Karpas-422 (cell line): Measurements from ENCODE around the gene OBI1. TPM values are rescaled to one million over a fixed set of nuclear protein-coding genes. Genes with fewer than 3 reads are reported as not detected.

Experiments used
- DNase-seq: peaks from one replicate; pipeline ENCODE4 v3.0.0-alpha.2; 2015
- H2AFZ ChIP-seq: fragments of 200-600 bp; sonication (generic); 2 replicates; pipeline ENCODE4 v1.6.1; 2014; ENCODE audit warnings: antibody characterized with exemption, low read length, mixed read lengths
- H3K27ac ChIP-seq: fragments of 200-600 bp; sonication (generic); 2 replicates; pipeline ENCODE4 v1.5.1; 2014; ENCODE audit warnings: mild to moderate bottlenecking, low read length, moderate library complexity
- H3K27me3 ChIP-seq: fragments of 200-600 bp; sonication (generic); 2 replicates; pipeline ENCODE4 v1.6.1; 2014; ENCODE audit warnings: low read length, mixed read lengths
- H3K36me3 ChIP-seq: fragments of 200-600 bp; sonication (generic); 2 replicates; pipeline ENCODE4 v1.6.1; 2014; ENCODE audit warnings: low read length, mixed read lengths; ENCODE audit not compliant: insufficient read depth
- H3K4me1 ChIP-seq: fragments of 200-600 bp; sonication (generic); 2 replicates; pipeline ENCODE4 v1.6.1; 2014; ENCODE audit warnings: mild to moderate bottlenecking, low read length, mixed read lengths
- H3K4me2 ChIP-seq: fragments of 200-600 bp; sonication (generic); 2 replicates; pipeline ENCODE4 v1.6.1; 2014; ENCODE audit warnings: low read length, low read depth, mild to moderate bottlenecking; ENCODE audit not compliant: poor library complexity, severe bottlenecking
- H3K4me3 ChIP-seq: fragments of 200-600 bp; sonication (generic); 2 replicates; pipeline ENCODE4 v1.5.1; 2014; ENCODE audit warnings: mild to moderate bottlenecking, antibody characterized with exemption, low read length, mixed read lengths
- H3K79me2 ChIP-seq: fragments of 200-600 bp; sonication (generic); 2 replicates; pipeline ENCODE4 v1.6.1; 2014; ENCODE audit warnings: mild to moderate bottlenecking, low read length, mixed read lengths
- H3K9ac ChIP-seq: fragments of 200-600 bp; sonication (generic); 2 replicates; pipeline ENCODE4 v1.6.0; 2014; ENCODE audit warnings: low read length
- H3K9me2 ChIP-seq: fragments of 200-600 bp; sonication (generic), shearing (Covaris generic); replicated peaks from 2 replicates; pipeline ENCODE4 v1.6.0; 2014; ENCODE audit warnings: mild to moderate bottlenecking, low read length, moderate library complexity; ENCODE audit not compliant: insufficient read depth
- H3K9me3 ChIP-seq: fragments of 300-700, 200-600 bp; sonication (generic); 2 replicates; pipeline ENCODE4 v1.6.1; 2014; ENCODE audit warnings: low read length, mixed read lengths
- H4K20me1 ChIP-seq: fragments of 200-600 bp; sonication (generic); 2 replicates; pipeline ENCODE4 v1.6.1; 2014; ENCODE audit warnings: mild to moderate bottlenecking, antibody characterized with exemption, low read length, low read depth; ENCODE audit not compliant: insufficient read depth
- total RNA-seq: library from RNA; depleted of rRNA; stranded (reverse); fragments of >200 nt; shearing (Covaris generic); gene quantifications from 2 replicates; pipeline ENCODE4 v1.2.3, GENCODE V29; 2014; ENCODE audit warnings: low replicate concordance

Gene OBI1
- total RNA-seq, 1 experiment from 2014 or later = 27.7 TPM

DNA sequence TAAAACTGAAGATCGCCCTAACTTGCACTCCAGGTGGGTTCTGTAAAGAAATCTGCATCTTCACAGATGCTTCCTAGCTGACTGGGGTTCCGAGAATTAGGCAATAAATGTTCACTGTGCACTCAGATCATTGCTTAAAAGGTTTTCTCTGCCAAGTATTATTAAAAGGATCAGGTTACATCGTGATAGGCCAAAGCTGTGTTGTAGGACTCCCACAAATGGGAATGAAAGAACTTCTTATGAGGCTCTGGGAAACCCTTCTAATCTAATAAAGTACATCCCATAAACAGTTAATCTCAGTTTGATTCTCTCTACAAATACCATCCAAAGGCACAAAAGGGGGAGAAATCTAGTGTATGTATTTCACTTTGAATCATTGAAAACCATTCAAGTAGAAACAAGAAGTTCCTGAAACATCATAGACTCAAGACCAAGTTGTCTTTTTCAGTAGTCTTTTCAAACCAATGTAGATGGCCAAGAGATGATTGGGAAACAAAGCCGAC, 48.5 kb downstream of the OBI1 start:
- Histone ChIP-seq H3K27ac (no peak overlapping the region), H3K27me3 (no peaks in the 10 kb centered on the region), H4K20me1 (peaks cover 9% of the 10 kb centered on the region; the same call in 1 of the 2 replicates), H3K36me3 (no peaks in the 10 kb centered on the region; the same call in 1 of the 2 replicates), H3K79me2 (no peaks in the 10 kb centered on the region), H3K9me2 (no peaks in the 10 kb centered on the region), H3K9me3 (no peaks in the 10 kb centered on the region), H3K9ac (no peak overlapping the region), H3K4me3 (no peak overlapping the region), H2AFZ (no peak overlapping the region), H3K4me2 (no peak overlapping the region), H3K4me1 (no peaks in the 10 kb centered on the region)
- no peak for DNase-seq

DNA sequence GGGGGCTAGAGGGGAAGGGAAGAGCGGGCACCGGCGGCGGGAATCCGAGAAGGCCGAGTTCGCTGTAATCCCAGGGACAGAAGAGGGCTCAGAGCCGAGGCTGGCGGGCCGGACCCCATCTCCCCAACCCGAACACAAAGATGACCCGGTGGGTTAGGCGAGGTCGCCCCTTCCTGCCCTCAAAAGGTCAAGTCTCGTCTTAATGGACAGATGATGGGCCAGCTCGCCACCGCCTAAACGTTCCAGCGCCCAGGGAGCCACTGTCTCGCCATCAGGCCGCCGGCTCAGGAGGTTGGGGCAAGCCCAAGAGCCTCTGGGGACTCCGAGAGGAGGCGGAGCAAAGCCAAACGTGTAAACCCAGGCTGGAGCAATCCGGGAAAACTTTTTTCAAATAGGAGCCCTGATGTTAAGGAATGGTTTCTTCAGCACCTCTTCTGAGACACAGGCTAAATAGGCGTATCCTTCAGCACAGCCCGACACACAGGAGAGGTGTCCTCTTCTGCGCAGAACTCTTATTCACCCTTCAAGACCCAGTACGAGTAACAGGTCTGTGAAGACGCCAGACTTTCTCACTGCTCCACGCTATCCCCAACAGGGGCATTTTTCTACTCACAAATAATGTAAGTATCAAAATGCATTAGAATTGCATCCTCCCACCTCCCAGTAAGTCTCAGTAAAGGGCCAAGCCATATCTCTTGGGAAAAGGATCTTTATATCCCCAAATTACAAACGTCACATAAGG, 49.3 kb downstream of the OBI1 start:
- Histone ChIP-seq H3K27me3 (no peaks in the 10 kb centered on the region), H3K9me2 (no peaks in the 10 kb centered on the region), H2AFZ (no peak overlapping the region), H3K36me3 (no peaks in the 10 kb centered on the region), H3K4me1 (peaks cover 5% of the 10 kb centered on the region), H3K4me2 (no peak overlapping the region), H4K20me1 (peaks cover 2% of the 10 kb centered on the region; the same call in 1 of the 2 replicates), H3K9ac (no peak overlapping the region), H3K4me3 (no peak overlapping the region), H3K79me2 (no peaks in the 10 kb centered on the region), H3K27ac (no peak overlapping the region), H3K9me3 (no peaks in the 10 kb centered on the region)
- no peak for DNase-seq

- H3K36me3 ChIP-seq = no peaks in the 10 kb centered on the region
- H3K4me3 ChIP-seq = no peak overlapping the region
- no peak overlapping the region for H3K27ac ChIP-seq
- no peaks in the 10 kb centered on the region for H4K20me1 ChIP-seq
- no peak overlapping the region for H3K9ac ChIP-seq
- DNase-seq = no peak
- H3K27me3 ChIP-seq = no peaks in the 10 kb centered on the region
- H3K9me3 ChIP-seq = no peaks in the 10 kb centered on the region
- H3K4me2 ChIP-seq = no peak overlapping the region
- H3K9me2 ChIP-seq = no peaks in the 10 kb centered on the region
- H3K79me2 ChIP-seq = no peaks in the 10 kb centered on the region
- H2AFZ ChIP-seq = no peak overlapping the region
- peaks cover 6% of the 10 kb centered on the region for H3K4me1 ChIP-seq
Measured at GRCh38 chr13:78608688-78609463, 50.1 kb downstream of the OBI1 start.

DNA sequence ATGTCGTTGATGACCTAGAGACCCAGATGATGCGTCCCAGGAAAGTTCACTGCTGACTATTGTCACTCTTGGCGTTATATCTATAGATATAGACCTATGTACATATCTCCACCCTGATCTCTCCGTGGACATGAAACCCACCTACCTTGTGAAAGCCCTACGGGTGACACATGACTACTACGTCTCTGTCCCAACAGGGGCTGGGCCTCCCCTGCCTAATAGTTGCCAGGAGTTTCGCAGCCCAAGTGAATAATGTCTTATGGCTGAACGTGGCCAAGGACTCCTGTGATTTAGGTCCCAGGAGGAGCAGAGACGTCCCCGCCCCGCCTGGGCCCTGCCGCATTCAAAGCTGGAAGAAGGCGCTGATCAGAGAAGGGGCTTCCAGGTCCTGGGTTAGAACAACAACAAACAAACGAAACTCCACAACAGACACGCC, 50.7 kb downstream of the OBI1 start:
- no peak overlapping the region for H3K4me2 ChIP-seq

DNA sequence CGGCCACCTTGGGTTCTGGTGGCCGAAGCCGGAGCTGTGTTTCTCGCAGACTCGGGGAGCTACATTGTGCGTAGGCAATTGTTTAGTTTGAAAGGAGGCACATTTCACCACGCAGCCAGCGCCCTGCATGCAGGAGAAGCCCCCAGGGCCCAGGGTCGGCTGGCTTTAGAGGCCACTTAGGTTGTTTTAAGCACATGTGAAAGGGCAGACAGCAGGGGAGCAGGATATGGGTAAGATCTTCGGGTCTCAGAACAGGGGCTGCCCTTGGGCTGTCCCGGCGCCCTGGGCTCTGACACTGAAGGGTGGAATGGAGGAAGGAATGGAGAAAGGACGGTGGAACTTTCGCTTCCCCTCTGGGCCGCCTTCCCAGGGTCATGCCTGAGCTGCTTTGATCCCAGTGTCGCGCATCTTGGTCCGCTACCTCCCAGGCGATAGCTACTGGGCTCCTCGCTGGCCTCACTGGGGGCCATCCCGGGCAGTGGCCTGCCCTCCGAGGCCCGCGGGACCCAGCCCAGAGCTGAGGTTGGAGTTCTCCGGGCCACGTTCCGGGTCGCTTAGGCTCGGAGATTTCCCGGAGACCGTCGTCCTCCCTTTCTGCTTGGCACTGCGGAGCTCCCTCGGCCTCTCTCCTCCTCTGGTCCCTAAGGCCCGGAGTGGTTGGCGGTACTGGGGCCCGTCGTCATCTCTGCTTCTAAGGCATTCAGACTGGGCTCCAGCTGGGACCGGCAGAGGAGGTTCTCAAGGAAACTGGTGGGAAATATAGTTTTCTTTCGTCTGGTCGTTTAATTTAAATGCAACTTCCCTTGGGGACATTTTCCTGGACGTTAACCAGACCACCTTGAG, 51.3 kb downstream of the OBI1 start:
- no peak overlapping the region for H2AFZ ChIP-seq
- no peak overlapping the region for H3K27ac ChIP-seq
- H3K36me3 ChIP-seq = no peaks in the 10 kb centered on the region
- H3K79me2 ChIP-seq = no peaks in the 10 kb centered on the region
- no peaks in the 10 kb centered on the region for H4K20me1 ChIP-seq
- no peak overlapping the region for H3K9ac ChIP-seq
- no peaks in the 10 kb centered on the region for H3K27me3 ChIP-seq
- no peak for DNase-seq
- H3K9me2 ChIP-seq = no peaks in the 10 kb centered on the region
- peaks cover 6% of the 10 kb centered on the region for H3K4me1 ChIP-seq
- no peak overlapping the region for H3K4me2 ChIP-seq
- no peak overlapping the region for H3K4me3 ChIP-seq
- no peaks in the 10 kb centered on the region for H3K9me3 ChIP-seq

More for the DNA sequence above, 50.7 kb downstream of the OBI1 start:
- Histone ChIP-seq H3K9ac (no peak overlapping the region), H3K4me1 (peaks cover 6% of the 10 kb centered on the region), H3K4me3 (no peak overlapping the region), H2AFZ (no peak overlapping the region), H3K27me3 (no peaks in the 10 kb centered on the region), H3K27ac (no peak overlapping the region), H3K36me3 (no peaks in the 10 kb centered on the region), H3K9me3 (no peaks in the 10 kb centered on the region), H4K20me1 (no peaks in the 10 kb centered on the region), H3K9me2 (no peaks in the 10 kb centered on the region), H3K79me2 (no peaks in the 10 kb centered on the region)
- no peak for DNase-seq

GRCh38 chr13:78606471-78607408, 52.2 kb downstream of the OBI1 start:
- H2AFZ ChIP-seq = no peak overlapping the region
- no peaks in the 10 kb centered on the region for H3K79me2 ChIP-seq
- no peaks in the 10 kb centered on the region for H3K9me2 ChIP-seq
- no peak for DNase-seq
- no peaks in the 10 kb centered on the region for H3K27me3 ChIP-seq
- H3K4me3 ChIP-seq = no peak overlapping the region
- no peaks in the 10 kb centered on the region for H4K20me1 ChIP-seq
- H3K36me3 ChIP-seq = no peaks in the 10 kb centered on the region
- H3K9ac ChIP-seq = no peak overlapping the region
- no peaks in the 10 kb centered on the region for H3K9me3 ChIP-seq
- H3K4me2 ChIP-seq = no peak overlapping the region
- peaks cover 6% of the 10 kb centered on the region for H3K4me1 ChIP-seq
- no peak overlapping the region for H3K27ac ChIP-seq

DNA sequence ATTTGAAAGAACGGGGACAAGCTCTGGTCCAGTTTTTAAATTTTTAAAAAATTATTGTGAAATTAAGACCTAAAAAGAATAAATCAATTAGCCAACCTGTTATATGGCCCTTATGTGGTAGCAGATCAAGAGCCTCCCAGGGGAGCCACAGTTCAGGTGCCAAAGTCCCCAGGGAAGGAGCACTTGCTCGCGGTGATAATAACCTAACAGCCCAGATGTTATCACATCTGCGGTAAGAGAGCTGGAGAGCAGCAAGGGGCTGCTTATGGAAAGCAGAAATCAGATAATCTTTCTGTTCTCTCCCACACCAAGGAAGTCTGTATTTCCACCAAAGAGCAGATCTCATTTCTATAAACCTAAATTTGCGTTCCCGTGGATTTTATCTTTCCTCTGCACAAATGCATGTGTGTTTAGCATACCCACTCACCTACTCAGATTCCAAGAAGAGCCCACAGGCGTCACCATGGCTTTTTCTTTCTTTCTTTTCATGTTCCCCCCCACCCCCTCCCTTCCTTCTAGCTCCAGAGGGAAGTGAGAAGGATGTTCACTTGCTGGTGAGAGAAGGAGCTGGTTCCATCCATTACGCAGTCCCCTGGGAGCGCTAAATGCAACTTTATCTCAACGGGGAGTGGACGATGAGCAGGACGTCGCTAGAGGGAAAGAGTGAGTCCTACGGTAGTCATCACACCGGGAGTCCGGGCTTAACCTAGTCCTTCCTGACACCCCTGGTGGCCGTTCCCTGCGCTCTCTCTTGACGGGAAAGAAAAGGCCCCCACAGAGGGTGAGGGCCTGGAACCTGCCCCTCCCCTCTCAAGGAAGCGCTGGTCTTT, 54.0 kb downstream of the OBI1 start:
- Histone ChIP-seq H3K79me2 (no peaks in the 10 kb centered on the region), H3K36me3 (no peaks in the 10 kb centered on the region), H3K4me2 (no peak overlapping the region), H3K9me3 (no peaks in the 10 kb centered on the region), H2AFZ (no peak overlapping the region), H3K9ac (no peak overlapping the region), H3K27ac (no peak overlapping the region), H3K27me3 (no peaks in the 10 kb centered on the region), H3K4me3 (no peak overlapping the region), H3K9me2 (no peaks in the 10 kb centered on the region), H4K20me1 (no peaks in the 10 kb centered on the region), H3K4me1 (peaks cover 6% of the 10 kb centered on the region)
- DNase-seq = peak; percentile 51
